Duodenal mucosa (tissue), 2 donors: ENCODE measurements around the gene STXBP3.

Source experiments
- H3K27ac ChIP-seq: one replicate; pipeline ENCODE4 v1.7.0; 2013; ENCODE audit warnings: low read depth, low read length
- H3K27me3 ChIP-seq, 2 donors: one replicate each; pipeline ENCODE4 v1.7.0; 2013; ENCODE audit warnings: low read length in 2 of 2, control low read depth in 1 of 2; ENCODE audit not compliant: insufficient read depth in 2 of 2, control insufficient read depth in 1 of 2
- H3K36me3 ChIP-seq, 2 donors: one replicate each; pipeline ENCODE4 v1.7.0; 2013; ENCODE audit warnings: low read length in 2 of 2, control low read depth in 1 of 2; ENCODE audit not compliant: insufficient read depth in 2 of 2, control insufficient read depth in 1 of 2
- H3K4me1 ChIP-seq, 2 donors: one replicate each; pipeline ENCODE4 v1.7.0; 2013; ENCODE audit warnings: low read length in 2 of 2, control low read depth in 1 of 2; ENCODE audit not compliant: insufficient read depth in 2 of 2, control insufficient read depth in 1 of 2
- H3K4me3 ChIP-seq, 2 donors: one replicate each; pipeline ENCODE4 v1.7.0; 2013; ENCODE audit warnings: low read length in 2 of 2, low read depth in 1 of 2
- H3K9ac ChIP-seq, 2 donors: one replicate each; pipeline ENCODE4 v1.7.0; 2013; ENCODE audit warnings: low read length in 2 of 2, low read depth in 1 of 2
- H3K9me3 ChIP-seq, 2 donors: one replicate each; pipeline ENCODE4 v1.7.0; 2013; ENCODE audit warnings: low read length in 2 of 2, control low read depth in 1 of 2; ENCODE audit not compliant: control insufficient read depth in 1 of 2

STXBP3 gene

GRCh38 chr1:108817811-108818210 is 71.3 kb downstream of the STXBP3 start:
- Histone ChIP-seq H3K9ac (no peak overlapping the region), H3K27ac (no peak overlapping the region), H3K9me3 (no peaks in the 10 kb centered on the region)

DNA sequence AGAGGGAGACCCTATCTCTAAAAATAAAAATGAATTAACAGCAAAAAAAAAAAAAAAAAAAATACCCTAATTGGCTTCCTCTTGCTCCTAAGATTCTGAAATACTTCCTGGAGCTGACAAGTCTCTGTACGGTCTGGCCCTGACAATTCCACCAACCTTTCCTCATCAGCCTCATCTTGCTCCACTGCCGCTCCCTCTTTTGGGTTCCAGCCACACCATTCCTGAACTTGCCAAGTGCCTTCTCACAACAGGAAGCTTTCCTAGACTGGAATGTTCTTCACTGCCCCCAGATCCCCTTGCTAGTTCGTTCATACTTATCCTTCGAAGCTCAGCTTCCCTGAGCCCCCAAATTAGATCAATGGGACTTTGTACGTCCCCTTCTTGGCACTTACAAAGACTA is 73.4 kb downstream of the STXBP3 start:
- H3K27ac ChIP-seq: no peak overlapping the region
- peaks cover 8 to 9% of the 10 kb centered on the region in 2 donors for H3K4me1 ChIP-seq
- no peak overlapping the region for H3K9ac ChIP-seq
- H3K4me3 ChIP-seq: no peak overlapping the region
- H3K27me3 ChIP-seq: no peaks in the 10 kb centered on the region
- H3K36me3 ChIP-seq: no peaks in the 10 kb centered on the region
- H3K9me3 ChIP-seq: no peaks in the 10 kb centered on the region

More at GRCh38 chr1:108817811-108818210, 71.3 kb downstream of the STXBP3 start:
- peaks cover 8 to 9% of the 10 kb centered on the region in 2 donors for H3K4me1 ChIP-seq
- H3K36me3 ChIP-seq: no peaks in the 10 kb centered on the region
- no peaks in the 10 kb centered on the region for H3K27me3 ChIP-seq
- no peak overlapping the region for H3K4me3 ChIP-seq

DNA sequence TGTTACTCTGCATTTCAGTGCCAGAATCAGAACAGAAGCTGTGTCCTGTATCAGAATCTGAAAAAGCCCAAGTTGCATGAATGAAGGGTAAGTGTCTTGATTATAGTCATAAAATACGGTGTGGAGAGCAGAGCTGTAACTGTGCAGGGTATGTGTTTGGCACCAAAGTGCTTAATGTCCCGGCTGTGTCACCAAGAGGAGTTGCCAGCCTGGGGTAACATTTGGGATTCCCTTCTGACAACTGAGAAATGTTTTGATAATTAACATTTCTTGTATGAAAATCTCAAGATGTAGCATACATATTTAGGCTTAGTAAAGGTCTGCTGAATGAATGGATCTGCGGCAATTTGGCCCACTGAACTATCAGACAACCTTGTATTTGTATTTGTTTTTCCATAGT is 77.2 kb downstream of the STXBP3 start:
- Histone ChIP-seq H3K9ac (no peak overlapping the region), H3K27ac (no peak overlapping the region), H3K9me3 (no peaks in the 10 kb centered on the region), H3K36me3 (no peaks in the 10 kb centered on the region), H3K4me3 (no peak overlapping the region), H3K27me3 (no peaks in the 10 kb centered on the region), H3K4me1 (peaks cover 0 to 4% of the 10 kb centered on the region in 2 donors)

- peaks cover 0 to 4% of the 10 kb centered on the region in 2 donors for H3K4me1 ChIP-seq
- H3K9ac ChIP-seq: no peak overlapping the region
- no peaks in the 10 kb centered on the region for H3K27me3 ChIP-seq
- H3K4me3 ChIP-seq: no peak overlapping the region
- H3K9me3 ChIP-seq: no peaks in the 10 kb centered on the region
- H3K36me3 ChIP-seq: no peaks in the 10 kb centered on the region
- H3K27ac ChIP-seq: no peak overlapping the region
Observed at GRCh38 chr1:108824051-108824450, 77.6 kb downstream of the STXBP3 start.

DNA sequence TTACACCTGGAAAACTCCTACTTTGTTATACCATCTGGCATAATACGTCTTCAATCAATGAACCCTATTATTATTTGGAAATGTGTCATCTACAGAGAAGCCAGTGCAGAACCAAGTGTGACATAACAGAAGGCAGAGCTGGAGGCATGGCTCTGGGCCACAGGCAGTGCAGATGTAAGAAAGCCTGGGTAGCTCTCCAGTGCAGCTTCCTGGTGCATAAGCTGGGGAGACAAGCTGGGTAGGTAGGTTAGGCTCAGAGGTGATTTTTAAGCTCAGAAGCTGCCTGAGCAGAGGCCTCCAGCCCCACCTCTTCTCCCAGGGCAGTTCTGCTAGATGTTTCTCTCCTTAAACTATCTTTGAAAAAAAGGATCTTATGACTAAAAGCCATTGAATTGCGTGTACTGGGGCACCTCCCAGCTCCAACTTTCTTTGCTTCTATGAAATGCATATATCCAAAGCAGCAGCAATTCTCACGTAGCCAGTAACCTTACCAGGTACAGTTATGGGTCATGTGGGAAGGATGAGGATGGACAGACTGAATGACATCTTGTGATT is 79.7 kb downstream of the STXBP3 start:
- Histone ChIP-seq H3K27me3 (no peaks in the 10 kb centered on the region), H3K9me3 (no peaks in the 10 kb centered on the region), H3K9ac (no peak overlapping the region), H3K36me3 (no peaks in the 10 kb centered on the region), H3K27ac (no peak overlapping the region), H3K4me3 (no peak overlapping the region), H3K4me1 (peaks cover 4 to 18% of the 10 kb centered on the region in 2 donors)

DNA sequence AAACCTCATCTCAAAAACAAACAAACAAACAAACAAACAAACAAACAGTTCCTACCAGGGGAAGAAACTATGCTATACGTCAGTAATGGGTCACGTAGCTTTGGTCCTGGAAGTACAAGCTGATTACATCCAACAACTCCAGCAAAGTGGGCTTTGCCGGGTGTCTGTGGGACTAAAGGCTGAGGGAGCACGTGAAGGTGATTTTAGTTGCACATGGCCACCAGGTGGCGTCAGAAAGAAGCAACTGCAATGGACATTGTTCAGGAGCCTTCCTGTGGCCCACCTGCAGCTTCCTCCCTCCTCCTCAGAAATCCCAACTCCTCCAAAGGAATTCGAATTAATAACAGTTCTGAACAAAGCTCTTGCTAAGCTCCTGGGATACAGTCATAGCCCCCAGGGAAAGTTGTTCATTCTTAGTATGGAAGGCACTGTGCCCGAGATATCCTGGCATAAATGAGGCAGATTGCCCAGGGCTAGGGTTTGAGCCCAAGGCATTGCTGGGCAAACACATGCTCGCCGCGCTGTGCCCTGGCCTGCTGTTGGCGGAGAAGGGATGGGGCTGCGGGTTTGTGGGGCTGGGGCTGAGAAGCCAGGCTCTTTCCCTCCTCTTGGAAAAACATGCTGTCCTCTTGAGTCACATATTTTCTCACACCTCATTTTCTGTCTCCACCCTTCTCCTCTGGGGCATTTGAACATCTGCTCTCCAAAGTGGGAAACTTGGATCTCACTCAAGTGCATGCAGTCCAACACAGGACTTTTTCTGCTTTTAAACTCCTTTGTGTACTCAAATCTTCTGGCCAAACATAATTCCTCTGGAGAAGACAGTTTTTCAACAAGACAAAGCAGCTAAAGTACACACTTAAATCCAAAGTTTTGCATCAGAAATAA is 81.8 kb downstream of the STXBP3 start:
- Histone ChIP-seq H3K27ac (no peak overlapping the region), H3K9me3 (no peaks in the 10 kb centered on the region), H3K4me1 (peaks cover 4 to 18% of the 10 kb centered on the region in 2 donors), H3K27me3 (no peaks in the 10 kb centered on the region), H3K9ac (no peak overlapping the region), H3K4me3 (no peak overlapping the region), H3K36me3 (no peaks in the 10 kb centered on the region)

GRCh38 chr1:108829498-108829916 is 83.0 kb downstream of the STXBP3 start:
- Histone ChIP-seq H3K36me3 (no peaks in the 10 kb centered on the region), H3K9ac (no peak overlapping the region), H3K27ac (no peak overlapping the region), H3K9me3 (no peaks in the 10 kb centered on the region), H3K4me1 (peaks cover 4 to 18% of the 10 kb centered on the region in 2 donors), H3K4me3 (no peak overlapping the region), H3K27me3 (no peaks in the 10 kb centered on the region)

DNA sequence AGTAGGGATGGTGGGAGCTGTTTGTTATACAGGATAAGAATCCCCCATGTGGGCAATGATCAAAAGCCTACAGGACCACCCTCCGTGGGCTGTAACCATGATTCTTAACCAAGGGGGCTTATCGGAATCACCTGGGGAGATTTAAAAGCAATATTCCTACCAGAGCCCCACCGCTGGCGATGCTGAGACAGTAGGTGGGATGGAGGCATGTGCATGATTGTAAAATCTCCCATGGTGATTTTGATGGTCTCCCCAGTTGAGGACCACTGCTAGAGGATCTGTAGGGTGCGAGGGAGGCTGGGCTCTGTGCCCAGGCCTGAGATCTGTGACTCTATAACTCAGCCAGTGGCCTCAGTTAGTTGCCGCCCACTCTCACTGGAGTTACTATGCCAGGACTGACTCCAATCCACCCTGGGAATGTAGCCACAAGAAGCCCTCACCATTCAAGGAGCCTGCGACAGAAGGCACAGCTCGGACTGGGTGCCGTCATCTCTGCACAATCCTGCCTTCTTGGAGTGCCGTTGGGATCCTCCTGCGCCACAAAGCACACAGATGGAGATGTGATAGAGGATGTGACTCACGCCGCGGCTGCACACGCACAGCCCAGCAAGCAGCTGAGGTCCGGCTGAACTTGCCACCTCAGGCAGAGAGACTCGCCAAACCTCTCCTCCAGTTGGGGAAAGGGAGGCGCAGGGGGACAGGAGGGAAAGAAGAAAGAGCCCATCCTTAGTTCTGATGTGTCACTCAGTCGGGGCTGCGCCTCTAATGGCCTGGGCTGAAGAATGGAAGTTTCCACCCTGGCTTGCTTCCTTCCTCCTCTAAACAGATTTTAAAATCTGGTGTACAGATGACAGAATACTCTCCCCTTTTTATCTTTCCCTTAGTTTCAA is 83.9 kb downstream of the STXBP3 start:
- H3K27me3 ChIP-seq: no peaks in the 10 kb centered on the region
- H3K36me3 ChIP-seq: no peaks in the 10 kb centered on the region
- peak overlapping the region in 1 of 2 donors; percentile 21 for H3K4me3 ChIP-seq
- peaks cover 4 to 18% of the 10 kb centered on the region in 2 donors for H3K4me1 ChIP-seq
- no peak overlapping the region for H3K9ac ChIP-seq
- peak overlapping the region; percentile 64 for H3K27ac ChIP-seq
- no peaks in the 10 kb centered on the region for H3K9me3 ChIP-seq

GRCh38 chr1:108831225-108831624 is 84.8 kb downstream of the STXBP3 start:
- peaks cover 4 to 18% of the 10 kb centered on the region in 2 donors for H3K4me1 ChIP-seq
- no peak overlapping the region for H3K27ac ChIP-seq
- no peaks in the 10 kb centered on the region for H3K27me3 ChIP-seq
- H3K9ac ChIP-seq: no peak overlapping the region
- H3K36me3 ChIP-seq: no peaks in the 10 kb centered on the region
- no peaks in the 10 kb centered on the region for H3K9me3 ChIP-seq
- H3K4me3 ChIP-seq: no peak overlapping the region

DNA sequence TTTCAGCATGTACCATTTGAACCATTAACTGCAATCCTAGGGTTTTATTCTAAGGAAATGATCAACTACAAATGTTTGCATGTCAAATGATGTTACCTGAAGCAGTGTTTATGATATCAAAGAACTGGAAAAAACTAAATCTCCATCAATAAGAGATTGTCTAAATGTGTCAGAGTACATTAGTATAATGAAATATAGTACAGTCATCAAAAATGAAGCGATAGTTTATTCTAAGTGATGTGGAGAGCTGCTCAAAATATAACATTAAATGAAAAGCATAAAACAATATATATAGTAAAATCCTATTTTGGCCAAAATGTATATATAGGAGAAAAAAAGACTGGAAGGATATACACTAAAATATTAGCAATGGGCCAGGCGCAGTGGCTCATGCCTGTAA is 86.5 kb downstream of the STXBP3 start:
- H3K4me1 ChIP-seq: peaks cover 4 to 16% of the 10 kb centered on the region in 2 donors
- H3K4me3 ChIP-seq: no peak overlapping the region
- no peaks in the 10 kb centered on the region for H3K36me3 ChIP-seq
- H3K9ac ChIP-seq: no peak overlapping the region
- H3K9me3 ChIP-seq: no peaks in the 10 kb centered on the region
- H3K27me3 ChIP-seq: no peaks in the 10 kb centered on the region
- no peak overlapping the region for H3K27ac ChIP-seq
